Endodermal cell (in vitro differentiated cells): ENCODE results near the gene PLD6. TPM values are rescaled to one million over a fixed set of nuclear protein-coding genes. Genes with fewer than 3 reads are reported as not detected.

ENCODE experiments used
- DNase-seq: peaks from one replicate; pipeline ENCODE4 v3.0.0-alpha.2; 2017
- H3K27ac ChIP-seq: 2 replicates; pipeline ENCODE4 v1.5.1; 2013; ENCODE audit warnings: mild to moderate bottlenecking, low read depth, low read length, moderate library complexity
- H3K27me3 ChIP-seq: 2 replicates; pipeline ENCODE4 v1.6.1; 2013; ENCODE audit warnings: mild to moderate bottlenecking, low read length, moderate library complexity; ENCODE audit not compliant: insufficient read depth, control insufficient read depth, poor library complexity, severe bottlenecking
- H3K36me3 ChIP-seq: 2 replicates; pipeline ENCODE4 v1.7.0; 2013; ENCODE audit warnings: mild to moderate bottlenecking, low read length, moderate library complexity; ENCODE audit not compliant: control insufficient read depth, insufficient read depth
- H3K4me1 ChIP-seq: one replicate; pipeline ENCODE4 v1.7.0; 2013; ENCODE audit warnings: low read length; ENCODE audit not compliant: control insufficient read depth, insufficient read depth
- H3K4me3 ChIP-seq: 2 replicates; pipeline ENCODE4 v1.5.1; 2013; ENCODE audit warnings: mild to moderate bottlenecking, low read length, moderate library complexity
- H3K9ac ChIP-seq: 2 replicates; pipeline ENCODE4 v1.6.1; 2013; ENCODE audit warnings: mild to moderate bottlenecking, low read length, moderate library complexity; ENCODE audit not compliant: poor library complexity, severe bottlenecking; ENCODE audit errors: extremely low read depth
- H3K9me3 ChIP-seq: 2 replicates; pipeline ENCODE4 v1.6.1; 2013; ENCODE audit warnings: mild to moderate bottlenecking, low read length, moderate library complexity; ENCODE audit not compliant: control insufficient read depth
- H3K27ac Mint-ChIP-seq: 2 replicates; pipeline ENCODE4 v1.8.0; 2020; ENCODE audit warnings: mixed read lengths
- H3K27me3 Mint-ChIP-seq: 2 replicates; pipeline ENCODE4 v1.8.0; 2021; ENCODE audit warnings: mild to moderate bottlenecking, mixed read lengths; ENCODE audit not compliant: insufficient read depth
- H3K36me3 Mint-ChIP-seq: 2 replicates; pipeline ENCODE4 v1.8.0; 2020; ENCODE audit warnings: low read depth, mixed read lengths
- H3K4me1 Mint-ChIP-seq: 2 replicates; pipeline ENCODE4 v1.8.0; 2020; ENCODE audit warnings: mixed read lengths
- H3K4me3 Mint-ChIP-seq: 2 replicates; pipeline ENCODE4 v1.8.0; 2020; ENCODE audit warnings: mild to moderate bottlenecking, moderate library complexity, mixed read lengths
- H3K9me3 Mint-ChIP-seq: 2 replicates; pipeline ENCODE4 v1.8.0; 2020; ENCODE audit warnings: mild to moderate bottlenecking, mixed read lengths
- WGBS, 2 experiments: methylation state at CpG; one replicate each; pipeline versions ENCODE4 v1.1.5 to v1.1.7; 2013; ENCODE audit warnings: missing lambda C conversion rate in 2 of 2, mixed read lengths in 1 of 2; ENCODE audit not compliant: insufficient coverage in 1 of 2, insufficient read length in 1 of 2; 5-methylcytosine and 5-hydroxymethylcytosine counted together
- total RNA-seq, 2 donors: library from RNA; stranded (reverse); fragmentation: NEBNext Ultra II Directional in 1 of 2; extraction: Animal tissue kit (Norgen Biotek cat#: 25700) in 1 of 2; gene quantifications; 2 replicates in 1 of 2; 3 replicates in 1 of 2; pipeline ENCODE4 v1.2.1, GENCODE V29; 2021
- TF ChIP-seq, protein P1 (sequence below): fragments of 200-600 bp; sonication (generic); conservative IDR thresholded peaks from 2 replicates; pipeline ENCODE4 v1.5.0; 2021; ENCODE audit warnings: antibody characterized with exemption, mild to moderate bottlenecking

PLD6 gene
- total RNA-seq, 2 donors from 2014 or later: 0.42 to 1.5 TPM

DNA sequence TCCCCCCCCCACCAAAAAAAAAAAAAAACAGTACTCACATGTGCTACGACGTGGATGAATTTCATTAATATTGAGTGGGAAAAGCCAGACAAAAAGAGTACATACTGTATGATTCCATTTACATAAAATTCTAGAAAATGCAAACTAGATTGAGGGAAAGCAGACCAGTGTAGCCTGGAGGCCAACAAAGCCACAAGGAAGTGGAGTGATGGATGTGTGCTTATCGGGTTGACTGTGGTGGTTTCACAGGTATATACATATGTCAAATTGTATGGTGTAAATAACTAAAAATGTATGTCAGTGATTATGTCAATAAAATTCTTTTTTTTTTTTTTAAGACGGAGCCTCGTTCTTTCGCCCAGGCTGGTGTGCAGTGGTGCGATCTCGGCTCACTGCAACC is 1.9 kb upstream of the PLD6 start:
- Mint-ChIP-seq H3K9me3 (peaks cover 2% of the 10 kb centered on the region), H3K27me3 (no peaks in the 10 kb centered on the region), H3K4me1 (no peaks in the 10 kb centered on the region), H3K36me3 (peaks cover 12% of the 10 kb centered on the region), H3K27ac (no peak overlapping the region), H3K4me3 (no peak overlapping the region)
- DNase-seq: no peak
- Histone ChIP-seq H3K4me3 (no peak overlapping the region), H3K36me3 (peaks cover 7% of the 10 kb centered on the region), H3K9me3 (no peaks in the 10 kb centered on the region), H3K27me3 (peaks cover 13% of the 10 kb centered on the region), H3K9ac (no peak overlapping the region), H3K4me1 (no peaks in the 10 kb centered on the region), H3K27ac (no peak overlapping the region)
- WGBS, 2 experiments: 97 to 100% methylated on average over 3 to 6 of the region's 8 CpGs
- TF ChIP-seq, protein P1, sequence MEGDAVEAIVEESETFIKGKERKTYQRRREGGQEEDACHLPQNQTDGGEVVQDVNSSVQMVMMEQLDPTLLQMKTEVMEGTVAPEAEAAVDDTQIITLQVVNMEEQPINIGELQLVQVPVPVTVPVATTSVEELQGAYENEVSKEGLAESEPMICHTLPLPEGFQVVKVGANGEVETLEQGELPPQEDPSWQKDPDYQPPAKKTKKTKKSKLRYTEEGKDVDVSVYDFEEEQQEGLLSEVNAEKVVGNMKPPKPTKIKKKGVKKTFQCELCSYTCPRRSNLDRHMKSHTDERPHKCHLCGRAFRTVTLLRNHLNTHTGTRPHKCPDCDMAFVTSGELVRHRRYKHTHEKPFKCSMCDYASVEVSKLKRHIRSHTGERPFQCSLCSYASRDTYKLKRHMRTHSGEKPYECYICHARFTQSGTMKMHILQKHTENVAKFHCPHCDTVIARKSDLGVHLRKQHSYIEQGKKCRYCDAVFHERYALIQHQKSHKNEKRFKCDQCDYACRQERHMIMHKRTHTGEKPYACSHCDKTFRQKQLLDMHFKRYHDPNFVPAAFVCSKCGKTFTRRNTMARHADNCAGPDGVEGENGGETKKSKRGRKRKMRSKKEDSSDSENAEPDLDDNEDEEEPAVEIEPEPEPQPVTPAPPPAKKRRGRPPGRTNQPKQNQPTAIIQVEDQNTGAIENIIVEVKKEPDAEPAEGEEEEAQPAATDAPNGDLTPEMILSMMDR: no peak

DNA sequence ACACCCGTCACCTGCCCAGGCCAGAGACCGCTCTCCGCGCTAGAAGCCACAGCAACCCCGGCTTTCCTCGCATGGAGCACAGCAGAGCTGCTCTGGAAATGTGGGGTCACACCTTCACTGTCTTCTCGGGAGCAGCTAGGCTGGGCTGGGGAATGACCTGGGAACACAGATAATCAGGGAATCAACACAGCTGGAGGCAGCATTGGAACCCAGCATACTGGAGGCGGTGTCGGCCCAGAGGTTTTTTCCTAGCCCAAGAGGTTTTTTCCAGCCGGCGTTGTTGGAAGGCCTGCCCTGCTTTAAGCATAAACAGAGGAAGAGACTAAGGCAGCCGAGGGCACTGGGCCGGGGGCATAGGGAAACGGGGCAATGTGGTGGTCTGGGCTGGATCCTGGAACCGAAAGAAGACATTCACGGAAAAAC is 791 bp upstream of the PLD6 start:
- TF ChIP-seq, protein P1: no peak
- Mint-ChIP-seq H3K36me3 (peaks cover 7% of the 10 kb centered on the region), H3K27me3 (no peaks in the 10 kb centered on the region), H3K4me3 (no peak overlapping the region), H3K27ac (no peak overlapping the region), H3K4me1 (no peaks in the 10 kb centered on the region), H3K9me3 (peaks cover 2% of the 10 kb centered on the region)
- Histone ChIP-seq H3K9ac (no peak overlapping the region), H3K27ac (no peak overlapping the region), H3K9me3 (no peaks in the 10 kb centered on the region), H3K27me3 (peaks cover 13% of the 10 kb centered on the region), H3K36me3 (peaks cover 4% of the 10 kb centered on the region), H3K4me1 (no peaks in the 10 kb centered on the region), H3K4me3 (no peak overlapping the region)
- no peak for DNase-seq
- 93 to 94% methylated on average over 11 to 16 of the region's 16 CpGs for WGBS, 2 experiments

- H3K9me3 ChIP-seq: no peaks in the 10 kb centered on the region
- DNase-seq: no peak
- Mint-ChIP-seq H3K36me3 (peaks cover under 1% of the 10 kb centered on the region), H3K27me3 (no peaks in the 10 kb centered on the region), H3K9me3 (peaks cover 2% of the 10 kb centered on the region), H3K4me1 (no peaks in the 10 kb centered on the region), H3K4me3 (no peak overlapping the region), H3K27ac (no peak overlapping the region)
- no peak overlapping the region for H3K27ac ChIP-seq
- TF ChIP-seq, protein P1: no peak
- no peaks in the 10 kb centered on the region for H3K4me1 ChIP-seq
- no peaks in the 10 kb centered on the region for H3K36me3 ChIP-seq
- no peak overlapping the region for H3K4me3 ChIP-seq
- peaks cover 13% of the 10 kb centered on the region for H3K27me3 ChIP-seq
- H3K9ac ChIP-seq: no peak overlapping the region
- WGBS, 2 experiments: 42 to 50% methylated on average over 27 to 70 of the region's 70 CpGs
Measured at GRCh38 chr17:17205368-17206123, 587 bp downstream of the PLD6 start.
